ENCODE data around the gene ALKBH5.

The ALKBH5 gene

DNA sequence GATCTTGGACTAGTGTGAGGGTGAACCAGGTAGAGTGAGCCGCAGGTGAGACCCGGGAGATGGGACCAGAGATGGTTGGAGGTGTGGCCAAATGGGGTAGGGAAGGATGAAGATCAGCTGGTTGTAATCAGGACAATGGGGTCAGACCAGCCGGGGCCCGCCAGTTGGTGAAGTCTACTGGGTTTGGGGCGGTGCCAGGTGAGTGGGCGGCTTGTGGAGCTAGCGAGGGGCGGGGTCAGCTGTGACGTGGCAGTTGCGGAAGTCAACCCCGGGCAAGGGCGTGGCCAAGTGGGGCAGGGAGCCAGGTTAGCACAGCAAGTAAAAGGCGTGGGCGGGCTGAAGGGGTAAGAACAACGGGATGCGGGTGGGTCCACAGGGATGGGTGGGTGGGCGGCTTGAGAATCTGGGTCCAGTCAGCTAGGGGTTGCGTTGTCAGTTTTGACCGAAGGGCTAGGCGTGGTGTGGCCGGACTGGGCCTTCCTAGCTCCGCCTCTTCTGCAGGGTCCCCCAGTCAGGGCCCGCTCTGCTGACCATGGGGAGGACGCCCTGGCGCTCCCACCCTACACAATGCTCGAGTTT is 25.5 kb upstream of the ALKBH5 start:
- peak; percentile 86 to 92 (median 90) for DNase-seq

- DNase-seq: no peak
These were observed 24.0 kb upstream of the ALKBH5 start for GRCh38 chr17:18159551-18160120.

GRCh38 chr17:18160128-18160856 is 23.3 kb upstream of the ALKBH5 start:
- DNase-seq: no peak

DNA sequence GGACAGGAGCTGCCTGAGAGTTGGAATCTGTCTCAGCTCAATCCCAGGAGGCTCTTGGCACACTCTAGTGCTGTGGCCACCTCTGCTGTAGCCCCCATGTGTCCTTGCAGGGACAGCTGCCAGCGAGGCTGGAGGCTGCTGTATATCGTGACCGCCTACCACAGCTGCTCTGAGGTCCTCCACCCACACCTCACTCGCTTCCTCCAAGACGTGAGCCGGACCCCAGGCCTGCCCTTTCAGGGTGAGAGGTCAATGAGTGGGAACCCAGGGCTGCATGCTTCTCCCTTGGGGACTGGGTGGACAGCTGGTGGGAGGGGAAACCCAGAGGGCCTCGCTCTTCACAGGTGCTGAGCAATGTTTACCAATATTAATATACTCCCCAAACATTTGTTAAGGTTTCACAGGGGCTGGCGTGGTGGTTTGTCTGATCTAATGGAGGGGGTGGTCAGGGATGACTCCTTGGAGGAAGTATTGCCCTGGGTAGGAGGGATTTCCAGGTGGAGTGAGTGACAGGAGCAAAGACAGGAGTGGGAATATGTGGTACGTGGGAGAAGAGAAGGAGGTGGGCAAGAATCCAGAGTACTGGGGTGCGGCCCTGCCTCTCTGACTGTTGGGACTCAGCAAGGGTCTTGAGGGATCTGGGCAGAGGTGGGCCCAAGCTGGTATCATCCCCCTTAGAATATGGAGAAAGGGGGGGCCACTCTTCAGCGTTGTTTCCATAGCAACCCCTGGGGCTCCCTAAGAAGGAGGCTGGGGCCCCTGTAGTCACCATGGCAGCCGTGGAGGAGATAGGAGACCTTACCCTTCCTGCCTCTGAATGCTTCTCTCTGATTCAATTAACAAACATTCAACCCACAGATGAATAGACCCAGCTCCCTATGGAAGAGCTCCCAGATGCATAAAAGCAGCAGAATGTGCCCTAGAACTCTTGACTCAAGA is 22.2 kb upstream of the ALKBH5 start:
- no peak for DNase-seq

DNA sequence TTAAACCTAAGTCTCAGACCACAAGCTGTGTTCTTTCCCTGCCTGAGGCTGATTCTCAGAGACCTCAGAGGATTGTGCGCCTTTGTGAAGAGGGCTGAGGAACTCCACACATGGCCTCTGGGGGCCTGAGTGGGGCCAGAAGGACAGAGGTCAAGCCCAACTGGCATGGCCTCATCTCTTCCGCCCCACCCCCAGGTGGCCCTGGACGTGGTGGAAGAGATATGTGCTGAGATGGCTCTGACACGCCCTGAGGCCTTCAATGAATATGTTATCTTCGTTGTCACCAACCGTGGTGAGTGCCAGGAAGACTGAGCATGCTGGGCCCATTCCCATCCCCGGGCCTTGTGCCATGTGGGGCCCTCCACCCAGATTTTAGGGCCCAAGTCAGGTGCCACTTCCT is 20.1 kb upstream of the ALKBH5 start:
- DNase-seq: no peak

DNA sequence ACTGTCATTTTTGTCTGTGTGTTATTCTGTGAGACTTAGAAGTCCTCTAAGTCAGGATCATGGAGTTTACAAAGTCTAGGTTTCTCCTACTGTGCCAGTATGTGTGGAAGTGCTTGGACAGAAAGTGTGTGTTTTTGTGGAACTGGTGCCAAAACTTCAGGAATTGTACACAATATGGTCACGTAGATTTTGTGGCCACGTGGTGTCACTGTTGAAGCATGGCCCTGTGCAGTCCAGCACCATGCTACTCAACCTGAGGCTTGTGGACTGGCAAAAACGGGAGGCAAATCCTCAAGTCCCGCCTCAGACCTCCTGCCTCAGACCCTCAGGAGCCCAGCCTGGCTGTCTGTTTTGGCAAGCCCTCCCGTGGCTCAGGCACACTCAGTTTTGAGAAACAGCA is 16.7 kb upstream of the ALKBH5 start:
- no peak for DNase-seq

DNA sequence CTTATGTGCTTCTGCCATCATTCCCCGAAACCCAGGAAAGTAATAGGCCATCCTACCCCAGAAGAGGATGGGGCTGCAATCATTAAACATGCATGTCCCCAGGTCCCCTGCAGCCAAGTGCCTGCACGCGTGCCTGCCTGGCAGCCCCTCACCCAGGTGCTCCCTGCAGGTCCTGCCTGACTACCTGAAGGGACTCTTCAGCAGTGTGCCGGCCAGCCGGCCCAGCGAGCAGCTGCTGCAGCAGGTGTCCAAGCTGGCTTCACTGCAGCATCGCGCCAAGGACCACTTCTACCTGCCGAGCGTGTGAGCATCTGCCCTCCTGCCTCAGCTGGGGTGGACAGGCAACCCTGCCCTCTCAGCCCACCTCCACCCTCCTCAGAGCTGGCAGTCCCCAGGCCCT is 16.2 kb upstream of the ALKBH5 start:
- no peak for DNase-seq

DNA sequence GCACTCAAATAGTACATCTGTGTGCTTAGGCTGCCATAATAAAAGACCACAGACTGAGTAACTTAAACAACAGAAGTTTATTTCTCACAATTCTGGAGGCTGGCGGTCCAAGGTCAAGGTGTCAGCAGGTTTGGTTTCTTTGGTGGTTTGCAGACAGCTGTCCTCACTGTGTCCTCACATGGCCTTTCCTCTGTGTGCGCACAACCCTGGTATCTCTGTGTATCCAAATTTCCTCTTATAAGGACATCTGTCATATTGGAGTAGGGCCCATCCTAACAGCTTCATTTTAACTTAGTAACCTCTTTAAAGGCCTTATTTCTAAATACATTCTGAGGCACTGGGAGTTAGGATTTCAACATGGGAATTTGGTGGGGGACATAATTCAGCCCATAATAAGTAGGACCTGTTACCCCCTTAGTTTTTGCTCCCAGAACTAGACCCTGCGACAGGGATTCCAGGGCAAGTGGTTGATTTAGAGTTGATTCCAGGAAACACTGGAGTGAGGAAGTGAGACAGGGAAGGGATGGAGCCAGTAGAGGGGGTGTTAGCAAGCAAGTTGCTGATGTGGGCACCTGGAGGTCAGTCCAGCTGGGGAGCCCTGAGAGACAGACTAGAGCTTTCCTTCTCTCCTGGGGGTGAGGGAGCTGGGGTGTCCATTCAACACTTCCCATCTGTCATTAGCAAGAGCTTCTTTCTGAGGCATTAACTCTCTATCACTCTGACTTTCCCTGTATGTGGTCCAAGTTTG is 10.9 kb upstream of the ALKBH5 start:
- DNase-seq: no peak

- DNase-seq: no peak
These were observed 9.9 kb upstream of the ALKBH5 start for GRCh38 chr17:18173740-18174139.

DNA sequence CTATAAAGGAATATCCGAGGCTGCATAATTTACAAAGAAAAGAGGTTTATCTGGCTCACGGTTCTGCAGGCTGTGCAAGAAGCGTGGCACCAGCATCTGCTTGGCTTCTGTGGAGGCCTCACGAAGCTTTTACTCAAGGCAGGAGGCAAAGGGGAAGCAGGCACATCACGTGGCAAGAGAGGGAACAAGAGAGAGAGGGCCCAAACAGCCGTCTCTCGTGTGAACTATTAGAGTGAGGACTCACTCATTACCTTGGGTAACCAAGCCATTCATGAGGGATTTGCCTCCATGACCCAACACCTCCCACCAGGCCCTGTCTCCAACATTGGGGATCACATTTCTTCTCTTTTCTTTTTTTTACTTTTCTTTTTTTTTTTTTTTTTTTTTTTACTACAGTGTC is 7.5 kb upstream of the ALKBH5 start:
- DNase-seq: no peak

- no peak for DNase-seq
These were observed 6.5 kb upstream of the ALKBH5 start for GRCh38 chr17:18177133-18177532.

DNA sequence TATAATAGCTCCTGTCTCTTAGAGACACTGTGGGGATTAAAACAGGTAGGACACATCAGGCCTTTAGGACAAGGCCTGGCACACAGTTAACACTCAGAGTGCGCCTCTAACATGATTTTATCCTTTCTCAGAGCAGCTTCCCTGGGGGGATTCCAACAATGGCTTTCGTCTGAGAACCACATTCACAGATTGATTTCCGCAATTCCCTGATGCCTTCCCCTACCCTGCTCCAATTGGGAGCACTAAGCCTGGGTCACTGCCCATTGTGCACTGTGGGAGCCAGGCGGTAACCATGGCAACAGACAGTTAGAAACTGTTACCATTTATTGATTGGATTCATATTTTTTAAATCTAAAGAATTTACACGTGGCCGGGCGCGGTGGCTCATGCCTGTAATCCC is 5.9 kb upstream of the ALKBH5 start:
- no peak for DNase-seq

DNA sequence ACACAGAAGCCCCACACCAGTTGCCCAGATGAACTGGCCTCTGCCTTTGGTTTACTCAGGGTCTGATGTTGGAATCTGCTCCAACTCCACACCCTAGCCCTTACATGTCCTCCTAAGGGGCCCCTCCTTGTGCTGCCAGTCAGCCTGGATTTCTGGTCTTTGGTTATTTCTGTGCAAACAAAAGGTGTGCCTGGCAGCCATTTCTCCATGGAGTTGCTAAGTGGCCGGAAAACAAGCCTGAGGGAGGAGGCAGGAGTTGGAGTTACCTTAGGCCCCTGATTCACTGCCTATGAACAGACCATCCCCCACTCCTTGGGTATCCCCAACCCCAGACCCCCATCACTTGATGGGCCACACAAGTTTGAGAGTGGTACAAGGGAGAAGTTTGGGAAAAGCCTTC is 4.4 kb upstream of the ALKBH5 start:
- no peak for DNase-seq

GRCh38 chr17:18179804-18180203 is 3.8 kb upstream of the ALKBH5 start:
- DNase-seq: no peak

GRCh38 chr17:18181358-18181757 is 2.3 kb upstream of the ALKBH5 start:
- DNase-seq: no peak

DNA sequence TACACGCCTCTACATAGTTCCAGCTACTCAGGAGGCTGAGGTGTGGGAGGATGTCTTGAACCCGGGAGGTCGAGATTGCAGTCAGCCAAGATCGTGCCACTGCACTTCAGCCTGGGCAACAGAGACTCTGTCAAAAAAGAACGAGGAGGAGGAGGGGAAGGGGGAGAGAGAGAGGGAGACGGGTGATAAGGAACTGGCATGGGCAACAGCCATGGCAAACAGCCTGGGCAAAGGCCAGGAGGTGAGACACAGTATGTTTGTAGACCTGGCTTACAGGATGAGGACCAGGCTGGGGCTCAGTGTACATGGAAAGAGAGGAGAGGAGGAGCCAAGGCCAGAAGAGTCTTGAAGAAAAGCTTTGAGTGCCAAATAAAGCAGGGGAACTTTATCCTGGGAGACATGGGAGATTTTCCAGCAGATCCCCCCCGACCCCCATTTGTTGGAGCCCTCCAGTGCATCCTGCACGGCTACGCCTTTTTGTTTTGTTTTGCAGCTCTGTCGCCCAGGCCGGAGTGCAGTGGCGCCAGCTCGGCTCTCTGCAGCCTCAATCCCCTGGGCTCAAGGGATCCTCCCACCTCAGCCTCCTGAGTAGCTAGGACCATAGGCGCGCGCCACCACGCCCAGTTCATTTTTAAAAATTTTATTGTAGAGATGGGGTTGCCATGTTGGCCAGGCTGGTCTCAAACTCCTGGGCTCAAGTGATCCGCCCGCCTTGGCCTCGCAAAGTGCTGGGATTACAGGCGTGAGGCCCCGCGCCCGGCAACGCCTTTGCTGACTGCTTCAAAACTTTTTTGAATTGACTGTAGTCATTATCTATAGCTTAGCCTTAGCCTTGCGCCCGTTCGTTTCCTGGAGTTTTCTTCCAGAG is 1.3 kb upstream of the ALKBH5 start:
- DNase-seq: no peak

GRCh38 chr17:18182978-18183333 is 672 bp upstream of the ALKBH5 start:
- DNase-seq: peak in 5 of 6 experiments; percentile 66 to 92 (median 83)

DNA sequence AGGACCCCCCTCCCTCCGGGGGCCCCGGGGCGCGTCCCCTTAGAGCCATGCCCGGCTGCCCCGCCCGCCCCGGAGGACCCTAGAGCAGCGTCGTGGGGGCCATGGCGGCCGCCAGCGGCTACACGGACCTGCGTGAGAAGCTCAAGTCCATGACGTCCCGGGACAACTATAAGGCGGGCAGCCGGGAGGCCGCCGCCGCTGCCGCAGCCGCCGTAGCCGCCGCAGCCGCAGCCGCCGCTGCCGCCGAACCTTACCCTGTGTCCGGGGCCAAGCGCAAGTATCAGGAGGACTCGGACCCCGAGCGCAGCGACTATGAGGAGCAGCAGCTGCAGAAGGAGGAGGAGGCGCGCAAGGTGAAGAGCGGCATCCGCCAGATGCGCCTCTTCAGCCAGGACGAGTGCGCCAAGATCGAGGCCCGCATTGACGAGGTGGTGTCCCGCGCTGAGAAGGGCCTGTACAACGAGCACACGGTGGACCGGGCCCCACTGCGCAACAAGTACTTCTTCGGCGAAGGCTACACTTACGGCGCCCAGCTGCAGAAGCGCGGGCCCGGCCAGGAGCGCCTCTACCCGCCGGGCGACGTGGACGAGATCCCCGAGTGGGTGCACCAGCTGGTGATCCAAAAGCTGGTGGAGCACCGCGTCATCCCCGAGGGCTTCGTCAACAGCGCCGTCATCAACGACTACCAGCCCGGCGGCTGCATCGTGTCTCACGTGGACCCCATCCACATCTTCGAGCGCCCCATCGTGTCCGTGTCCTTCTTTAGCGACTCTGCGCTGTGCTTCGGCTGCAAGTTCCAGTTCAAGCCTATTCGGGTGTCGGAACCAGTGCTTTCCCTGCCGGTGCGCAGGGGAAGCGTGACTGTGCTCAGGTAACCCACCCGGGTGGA is 759 bp downstream of the ALKBH5 start:
- DNase-seq: peak; percentile 69 to 81 (median 75)

DNA sequence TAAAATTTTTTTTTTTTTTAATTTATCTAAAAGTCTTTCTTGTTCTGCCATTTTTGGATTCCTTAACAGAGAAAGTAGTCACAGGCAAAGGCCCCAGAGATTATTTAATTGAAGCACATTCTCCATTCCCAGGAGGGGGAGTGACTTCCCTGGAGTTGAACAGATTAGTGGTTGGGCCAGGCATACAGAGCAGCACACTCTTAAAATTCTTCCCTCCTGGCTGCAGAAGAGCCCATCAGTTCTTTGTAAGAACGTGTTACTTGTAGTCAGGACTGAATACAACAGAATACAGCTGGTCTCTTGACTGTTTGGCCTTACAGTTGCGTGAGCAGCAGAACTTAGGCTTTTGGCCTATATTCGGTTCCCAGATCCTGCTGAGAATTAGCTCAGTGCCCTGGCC is 1.8 kb downstream of the ALKBH5 start:
- DNase-seq: no peak

- DNase-seq: no peak
These were observed 2.4 kb downstream of the ALKBH5 start for GRCh38 chr17:18185832-18186626.
